ENCODE results near the gene PLXDC1.

DNA sequence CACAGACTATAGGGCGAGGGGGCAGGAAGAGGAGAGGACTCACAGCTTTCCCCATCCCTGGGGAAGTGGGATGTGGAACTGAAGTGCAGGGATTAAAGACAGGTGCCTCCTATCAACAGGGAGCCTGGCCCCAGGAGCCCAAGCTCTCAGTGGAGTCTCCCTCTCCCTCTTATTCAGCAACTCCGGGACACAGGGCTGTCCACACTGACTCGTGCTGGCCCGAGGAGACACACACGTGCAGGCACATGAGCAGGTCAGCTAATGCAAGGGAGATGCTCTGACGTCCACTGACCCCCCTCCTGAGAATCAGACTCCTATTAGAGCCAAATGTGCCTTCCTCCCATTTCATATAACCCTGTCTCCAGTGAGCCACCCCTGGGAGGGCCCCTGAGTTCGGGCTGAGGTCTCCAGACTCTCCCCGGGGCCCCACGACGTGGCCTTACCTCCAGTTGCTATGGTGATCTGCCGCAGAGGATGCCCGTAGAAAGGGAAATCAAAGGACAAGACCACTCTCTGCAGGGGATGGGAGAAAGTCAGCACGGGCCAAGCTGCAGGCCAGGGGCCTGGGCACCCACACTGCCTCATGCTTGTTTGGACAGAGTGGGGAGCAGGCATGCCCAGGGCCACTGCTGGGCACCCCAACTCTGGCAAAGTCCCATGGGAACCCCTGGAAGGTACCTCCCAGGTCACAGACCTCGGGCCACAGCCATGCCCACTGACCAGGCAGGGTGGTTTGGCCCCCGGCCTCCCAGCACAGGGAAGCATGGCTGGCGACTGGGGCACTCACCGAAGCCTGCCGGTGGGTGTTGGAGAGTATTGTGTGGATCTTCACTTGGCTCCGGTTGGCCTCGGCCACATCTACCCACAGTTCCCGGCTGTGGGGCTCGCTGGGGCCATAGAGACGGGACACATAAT is 42.7 kb downstream of the PLXDC1 start:
- no peak for TF ChIP-seq POLR2A (IDR thresholded peaks at IDR 0.05; ENCODE audit: low read length)
- no peak for TF ChIP-seq GATA1 (IDR thresholded peaks at IDR 0.05; ENCODE audit: low read depth, low read length)

Measured in erythroblast (primary cell).